T follicular helper cell (primary cell): ENCODE measurements around the gene PAX2.

Source experiments
- DNase-seq: peaks from one replicate; pipeline ENCODE4 v3.0.0-alpha.2; 2020; ENCODE audit warnings: low read depth

PAX2 gene

DNA sequence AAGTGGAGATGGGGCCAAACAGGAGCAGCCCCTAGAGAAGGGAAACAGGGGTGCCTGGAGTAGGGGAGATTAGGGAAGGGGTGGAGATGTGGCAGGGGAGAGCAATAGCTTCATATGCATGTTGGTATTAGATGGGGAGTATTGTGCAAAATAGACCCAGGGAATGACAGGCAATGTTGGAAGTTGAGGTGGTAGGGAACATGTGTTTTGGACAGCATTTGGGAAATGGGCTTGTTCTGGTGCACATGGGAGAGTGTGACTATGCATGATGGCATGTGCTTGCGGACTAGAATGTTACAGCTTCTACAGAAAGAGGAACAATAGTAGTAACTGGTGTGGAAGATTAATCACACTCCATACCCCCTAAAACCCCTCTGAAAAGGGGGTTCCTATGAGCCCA is 10.4 kb downstream of the PAX2 start:
- DNase-seq = no peak

DNA sequence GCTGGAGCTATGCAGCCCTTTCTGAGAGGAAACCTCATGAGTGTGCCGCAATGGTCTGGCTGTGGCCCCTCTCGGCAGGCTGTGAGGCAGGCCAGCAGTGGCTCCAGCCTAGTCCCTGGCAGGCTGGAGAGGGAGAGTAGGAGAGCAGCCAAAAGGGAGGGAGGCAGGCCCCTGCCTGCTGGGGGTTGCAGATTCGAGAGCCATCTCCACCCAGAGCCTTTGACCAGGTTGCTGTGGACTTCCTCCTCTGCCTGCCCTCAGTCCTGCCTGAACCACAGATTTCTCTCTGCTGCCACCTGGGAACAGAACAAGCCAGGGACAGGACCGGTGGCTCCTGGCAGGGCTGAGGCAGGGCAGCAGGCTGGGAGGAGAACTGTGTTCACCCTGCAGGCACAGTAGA is 13.9 kb downstream of the PAX2 start:
- DNase-seq = no peak

DNA sequence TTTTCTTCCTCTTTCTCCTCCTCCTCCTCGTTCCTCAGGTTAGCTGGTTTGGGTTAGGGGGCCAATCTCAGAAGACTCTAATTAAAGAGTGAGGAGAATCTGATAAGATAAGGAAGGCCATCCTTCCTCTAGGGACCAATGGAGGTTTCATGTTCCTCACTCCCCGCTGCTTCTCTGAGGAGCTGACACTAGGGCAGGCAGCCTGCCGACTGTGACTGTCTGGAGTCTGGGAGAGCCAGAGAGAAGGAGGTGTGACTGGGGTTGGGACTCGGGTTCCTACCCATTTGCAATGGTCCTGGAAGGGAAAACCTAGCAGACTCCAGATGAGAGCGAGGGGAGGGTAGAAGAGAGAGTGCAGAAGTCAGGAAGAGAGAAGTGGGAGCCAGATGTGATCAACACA is 15.3 kb downstream of the PAX2 start:
- DNase-seq = no peak

DNA sequence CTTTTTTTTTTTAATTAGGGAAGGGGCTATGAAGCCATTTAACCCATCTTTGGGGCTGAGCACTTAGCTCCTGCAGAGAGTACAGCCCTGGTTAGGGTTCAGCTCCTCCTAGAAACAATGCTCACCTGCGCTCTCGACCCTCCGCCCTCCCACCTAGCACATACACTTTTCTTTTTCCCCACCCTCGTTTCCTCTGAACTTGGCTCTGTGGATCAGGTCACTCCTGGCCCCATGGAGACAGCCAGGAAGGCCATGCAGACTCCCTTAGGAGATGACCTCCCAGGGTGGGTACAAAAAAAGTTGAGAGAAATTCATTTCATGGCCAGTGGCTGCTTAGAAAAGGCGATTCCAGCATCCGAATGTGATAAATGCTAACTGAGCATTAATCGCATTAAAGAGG is 15.8 kb downstream of the PAX2 start:
- DNase-seq = no peak

DNA sequence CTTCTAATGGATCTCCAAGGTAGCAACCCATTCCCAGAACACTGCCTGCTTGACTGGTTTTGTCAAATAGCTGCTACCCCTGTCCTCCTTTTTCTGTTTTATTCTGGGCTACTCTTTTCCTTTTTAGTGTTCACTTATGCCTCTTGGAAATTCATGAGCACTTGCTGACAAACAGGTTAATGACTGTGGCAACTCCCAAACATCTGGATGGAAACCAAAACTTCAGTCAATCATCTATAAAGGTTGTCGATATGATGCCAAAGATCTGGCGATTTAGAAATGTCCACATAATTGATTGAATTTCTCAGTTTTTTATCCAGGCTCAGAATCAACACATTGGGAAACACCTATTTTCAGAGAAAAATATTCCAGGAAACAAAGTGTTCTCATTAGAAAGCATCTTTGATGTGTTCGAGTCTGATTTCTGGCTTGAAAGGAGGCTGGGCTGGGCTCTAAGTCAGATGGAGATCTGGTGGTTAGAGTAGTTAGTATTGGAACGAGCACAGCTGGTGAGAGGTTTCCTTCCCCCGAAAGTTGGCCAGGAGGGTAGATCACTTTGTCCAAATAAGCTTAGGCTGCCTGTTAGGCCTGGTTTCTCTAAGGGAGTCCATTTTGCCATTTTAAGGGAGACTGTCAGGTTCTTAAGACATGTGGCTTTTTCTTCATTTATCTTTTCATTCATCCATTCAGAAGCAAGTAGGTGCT is 17.8 kb downstream of the PAX2 start:
- no peak for DNase-seq

DNA sequence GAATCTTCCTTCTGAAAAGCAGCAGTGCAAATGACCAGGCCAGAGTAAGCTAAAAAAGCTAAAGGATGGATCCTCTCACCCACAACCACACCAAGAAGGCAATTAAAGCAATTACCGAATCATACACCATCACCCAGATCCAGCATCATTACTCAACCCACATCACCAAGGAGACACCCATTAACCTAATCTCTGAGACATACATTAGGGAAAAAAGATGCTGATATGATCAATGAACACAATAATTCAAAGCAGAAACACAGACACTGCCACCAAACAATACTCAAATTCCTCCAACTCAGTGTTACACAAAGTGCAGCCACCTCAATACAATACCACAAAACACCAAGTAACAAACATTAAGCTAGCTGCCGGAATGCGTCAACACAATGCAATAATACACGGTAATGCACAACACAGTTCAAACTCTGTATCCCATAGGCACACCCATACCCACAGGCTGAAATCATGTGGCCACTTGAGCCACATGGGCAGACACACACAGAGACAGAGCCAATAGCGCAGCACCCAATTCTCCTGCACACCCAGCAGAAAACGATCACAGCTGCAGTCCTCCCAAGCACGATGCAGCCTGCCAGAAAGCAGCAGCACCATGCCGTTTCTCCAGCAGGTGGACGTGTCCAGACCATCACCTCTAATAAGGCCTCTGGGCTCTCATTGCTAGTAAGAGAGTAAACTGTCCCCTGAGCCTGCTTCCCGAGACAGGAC is 21.5 kb downstream of the PAX2 start:
- DNase-seq = no peak

DNA sequence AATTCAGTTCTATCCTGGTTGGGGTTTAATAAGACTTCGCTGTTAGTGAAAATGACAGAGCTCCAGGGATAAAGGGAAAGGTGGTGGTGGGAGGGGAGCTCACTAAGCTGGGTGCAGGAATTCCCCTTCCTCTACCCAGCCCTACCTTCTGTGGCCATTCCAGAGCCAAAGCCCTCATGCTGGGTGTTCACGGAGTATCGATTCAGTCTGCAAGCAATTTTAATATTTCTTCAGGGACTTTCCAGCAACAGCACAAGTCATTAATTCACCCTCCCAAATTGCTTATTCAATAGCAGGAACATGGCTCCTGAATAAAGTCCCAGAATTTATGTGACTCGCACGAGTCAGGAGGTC is 22.0 kb downstream of the PAX2 start:
- DNase-seq = no peak

DNA sequence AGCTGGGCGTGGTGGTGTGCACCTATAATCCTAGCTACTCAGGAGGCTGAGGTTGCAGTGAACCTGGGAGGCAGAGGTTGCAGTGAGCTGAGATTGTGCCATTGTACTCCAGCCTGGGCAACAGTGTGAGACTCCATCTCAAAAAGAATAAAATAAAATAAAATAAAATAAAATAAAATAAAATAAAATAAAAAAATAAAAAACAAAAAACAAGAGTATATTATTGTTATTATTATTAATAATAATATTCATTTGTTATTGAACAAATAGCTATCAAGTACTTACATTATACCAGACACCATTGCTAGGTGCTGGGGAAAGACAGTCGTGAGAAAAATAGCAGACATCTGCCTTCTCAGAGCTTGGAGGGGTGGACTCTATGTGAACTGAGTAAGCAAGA is 24.1 kb downstream of the PAX2 start:
- DNase-seq = no peak

DNA sequence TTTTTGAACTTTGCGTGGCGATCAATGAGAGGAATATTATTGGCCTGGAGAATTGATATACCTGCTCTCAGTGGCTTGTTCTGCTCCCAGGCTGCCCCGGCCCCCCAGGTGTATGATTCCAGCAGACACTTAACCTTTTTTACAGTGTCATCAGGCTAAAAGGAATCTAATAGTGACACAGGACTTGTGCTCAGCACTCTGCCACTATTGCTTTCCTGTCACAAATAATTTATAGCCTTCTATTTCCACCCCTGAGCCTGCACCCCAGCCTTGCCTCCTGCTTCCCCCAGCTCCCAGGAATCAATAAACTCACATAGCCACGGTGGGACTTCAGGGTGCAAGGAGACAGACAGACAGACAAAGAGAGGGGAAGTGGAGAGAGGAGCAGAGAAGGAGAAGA is 28.3 kb downstream of the PAX2 start:
- no peak for DNase-seq

DNA sequence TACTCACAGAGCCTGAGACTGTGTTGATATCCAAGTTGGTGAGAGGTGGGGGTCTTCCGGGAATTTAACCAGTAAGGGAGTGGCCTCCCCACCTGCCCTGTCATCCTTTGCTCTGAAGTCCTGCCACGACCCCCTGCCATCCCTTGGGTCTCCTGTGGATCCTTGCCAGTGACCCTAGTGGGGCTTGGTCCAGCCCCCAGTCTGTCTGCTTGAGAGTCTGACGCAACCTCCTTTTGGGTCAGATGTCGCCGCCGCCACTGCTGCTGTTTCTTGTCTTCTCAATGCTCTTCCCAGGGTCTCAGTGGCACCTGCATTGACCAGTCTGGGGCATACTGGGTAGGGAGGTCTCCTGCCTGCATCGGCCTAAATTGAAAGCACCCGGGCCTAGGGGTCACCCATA is 28.8 kb downstream of the PAX2 start:
- DNase-seq = no peak

DNA sequence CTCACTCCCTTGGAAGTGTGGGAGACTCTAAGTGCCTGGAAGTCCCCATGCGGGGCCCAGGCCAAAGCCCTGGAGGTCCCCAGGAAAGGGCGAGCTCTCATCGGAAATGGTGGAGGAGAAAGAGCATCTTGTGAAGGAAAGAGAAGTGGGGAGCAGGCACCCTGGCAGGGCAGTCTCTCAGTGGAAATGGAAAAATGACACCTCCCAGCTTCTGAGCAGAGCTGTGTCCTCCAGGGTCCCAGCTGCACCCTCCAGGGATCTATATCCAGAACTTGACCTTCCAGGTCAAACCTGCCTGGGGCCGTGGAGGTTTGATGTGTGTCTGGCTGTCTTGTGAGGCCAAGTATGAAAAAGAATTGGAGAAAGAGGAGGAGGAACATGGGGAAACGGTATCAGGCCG is 29.5 kb downstream of the PAX2 start:
- no peak for DNase-seq

DNA sequence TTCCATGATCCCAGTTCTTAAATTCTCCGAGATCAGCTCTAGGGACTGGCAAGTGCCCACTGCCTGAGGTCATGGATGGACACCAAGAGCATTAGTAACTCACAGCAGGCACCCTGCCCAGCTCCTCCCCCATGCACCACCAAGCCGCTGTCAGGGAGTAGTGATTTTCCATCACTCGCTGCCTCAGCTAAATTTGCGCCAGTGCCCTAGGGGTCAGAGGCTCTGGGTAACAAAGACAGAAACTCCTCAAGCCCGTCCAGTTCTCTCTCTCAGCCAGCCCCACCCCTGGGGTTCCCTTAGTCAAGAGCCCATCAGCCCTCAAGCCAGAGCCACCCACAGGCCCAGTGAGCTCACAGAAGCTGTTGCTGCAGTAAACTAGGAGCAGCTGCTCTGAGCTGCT is 30.0 kb downstream of the PAX2 start:
- no peak for DNase-seq

DNA sequence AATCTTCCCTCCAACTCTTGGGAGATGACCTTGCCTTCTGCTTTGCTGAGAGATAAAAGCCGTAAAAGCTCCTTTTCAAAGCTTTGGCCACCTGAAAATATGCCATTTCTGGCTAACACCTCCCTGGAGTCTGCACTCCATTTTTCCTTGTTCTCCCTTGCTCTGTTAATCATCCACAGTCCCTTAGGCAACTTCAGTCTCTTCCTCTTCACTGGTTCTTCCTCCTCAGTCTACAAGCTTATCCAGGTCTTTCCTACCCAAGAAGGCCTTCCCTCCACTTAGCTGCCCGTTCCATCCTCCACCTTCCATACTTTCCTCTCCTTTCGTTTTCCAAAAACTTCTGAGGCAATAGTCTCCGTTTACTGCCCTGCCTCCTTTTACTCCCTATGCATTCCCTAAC is 30.5 kb downstream of the PAX2 start:
- DNase-seq = no peak

DNA sequence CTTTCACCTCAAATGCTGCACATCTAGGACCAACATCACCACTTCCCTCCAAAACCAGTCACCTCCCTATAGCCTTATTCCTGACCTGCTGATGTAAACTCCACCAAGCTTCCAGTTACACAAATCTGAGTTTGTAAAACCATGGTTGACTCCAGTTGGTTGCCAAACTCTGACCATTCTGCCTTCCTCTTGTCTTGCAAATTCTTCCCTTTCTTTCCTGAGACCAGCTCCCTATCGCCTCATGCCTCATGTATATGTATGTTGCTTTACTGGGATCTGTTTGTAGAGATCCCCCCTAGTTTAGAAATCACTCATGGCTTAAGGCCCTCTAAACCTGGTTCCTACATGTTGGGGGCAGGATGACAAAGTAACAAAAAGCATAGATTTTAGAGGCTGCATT is 31.3 kb downstream of the PAX2 start:
- DNase-seq = no peak

DNA sequence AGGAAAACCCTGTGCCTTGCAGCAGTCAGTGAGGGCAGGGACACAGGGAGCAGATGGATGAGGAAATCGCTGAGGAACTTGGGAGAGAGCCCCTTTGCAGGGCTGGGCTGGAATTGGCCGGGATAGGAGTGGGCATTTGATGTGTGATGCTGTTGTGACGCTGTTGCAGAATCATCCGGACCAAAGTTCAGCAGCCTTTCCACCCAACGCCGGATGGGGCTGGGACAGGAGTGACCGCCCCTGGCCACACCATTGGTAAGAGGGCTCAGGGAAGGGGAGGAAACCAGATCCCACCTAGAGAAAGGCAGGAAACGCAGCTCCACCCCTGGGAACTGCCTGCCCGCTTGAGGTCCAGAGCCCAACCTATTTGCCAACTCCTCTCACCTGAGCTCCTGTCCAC is 33.9 kb downstream of the PAX2 start:
- DNase-seq = no peak

DNA sequence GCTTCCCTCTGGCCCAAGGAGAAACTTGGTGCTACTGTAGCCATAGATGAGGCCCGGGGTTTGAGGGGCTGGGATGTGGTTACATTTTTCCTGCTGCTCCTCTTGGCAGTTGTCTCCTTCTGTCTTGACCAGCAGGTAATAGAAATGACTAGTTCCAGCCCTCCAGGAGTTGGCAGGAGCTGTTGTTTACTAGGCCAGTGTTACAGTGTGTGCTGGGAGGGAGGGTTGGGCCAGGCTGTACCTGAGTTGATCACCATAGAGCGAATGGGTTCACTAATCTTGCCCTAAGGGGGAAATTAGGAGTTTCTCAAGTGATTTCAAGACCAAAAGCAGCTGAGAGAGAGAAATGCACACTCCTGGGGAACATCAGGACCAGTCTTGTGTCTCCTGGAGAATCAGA is 34.9 kb downstream of the PAX2 start:
- no peak for DNase-seq

DNA sequence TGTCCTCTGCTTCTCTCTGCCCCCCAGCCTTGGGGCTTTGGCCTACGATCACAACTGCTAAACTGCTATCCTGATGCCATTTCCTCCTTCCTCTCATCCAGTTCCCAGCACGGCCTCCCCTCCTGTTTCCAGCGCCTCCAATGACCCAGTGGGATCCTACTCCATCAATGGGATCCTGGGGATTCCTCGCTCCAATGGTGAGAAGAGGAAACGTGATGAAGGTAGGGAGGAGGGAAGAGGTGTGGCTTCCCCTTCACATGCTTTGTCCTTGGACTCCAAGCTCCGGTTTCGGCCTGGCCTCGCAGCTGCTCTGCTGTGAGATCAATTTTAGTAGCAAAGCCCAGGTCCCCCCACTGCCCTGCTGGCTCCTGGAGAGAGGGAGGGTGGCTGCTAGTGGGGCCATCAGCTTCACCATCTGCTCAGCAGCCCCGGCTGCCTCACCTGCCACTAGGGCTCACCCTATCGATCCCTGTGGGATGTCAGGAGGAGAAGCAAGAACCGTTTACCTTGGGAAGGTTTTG is 35.8 kb downstream of the PAX2 start:
- DNase-seq = no peak

DNA sequence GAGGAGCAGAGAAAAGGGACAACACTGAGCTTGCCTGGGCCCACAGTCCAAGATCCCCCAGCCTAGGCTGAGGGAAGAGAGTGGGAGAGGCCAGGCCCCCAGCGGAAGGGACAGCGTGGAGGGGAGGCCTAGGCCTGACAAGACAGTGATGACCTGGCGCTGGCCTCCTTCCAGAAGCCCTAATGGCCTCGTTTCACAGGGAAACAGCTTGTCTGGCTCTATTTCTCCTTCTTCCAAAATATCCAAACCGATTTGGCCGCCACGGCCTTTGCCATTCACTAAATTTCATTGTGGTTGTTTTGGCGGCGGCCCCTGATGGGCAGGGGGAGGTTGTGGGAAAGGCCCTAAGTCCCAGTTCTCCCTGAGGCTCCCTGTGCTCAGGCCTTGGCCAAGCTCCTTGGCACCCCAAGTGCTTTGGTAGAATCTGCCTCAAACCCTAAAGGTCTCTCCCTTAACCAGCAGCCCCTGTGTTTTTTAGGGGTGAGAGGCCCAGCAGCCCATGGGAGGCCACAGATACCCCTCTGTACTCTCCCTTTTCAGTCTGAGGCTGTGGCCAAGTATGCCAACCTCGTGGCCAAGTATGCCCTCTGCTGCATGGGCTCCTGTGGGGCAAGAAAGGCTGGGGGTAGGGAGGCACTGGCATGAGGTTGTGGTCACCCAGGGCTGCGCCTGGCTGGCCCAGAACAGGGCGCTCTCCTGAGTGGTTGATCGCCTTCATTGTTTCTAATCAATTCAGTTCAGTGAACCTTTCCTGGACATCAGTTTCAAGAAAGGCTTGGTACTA is 37.3 kb downstream of the PAX2 start:
- DNase-seq = no peak

DNA sequence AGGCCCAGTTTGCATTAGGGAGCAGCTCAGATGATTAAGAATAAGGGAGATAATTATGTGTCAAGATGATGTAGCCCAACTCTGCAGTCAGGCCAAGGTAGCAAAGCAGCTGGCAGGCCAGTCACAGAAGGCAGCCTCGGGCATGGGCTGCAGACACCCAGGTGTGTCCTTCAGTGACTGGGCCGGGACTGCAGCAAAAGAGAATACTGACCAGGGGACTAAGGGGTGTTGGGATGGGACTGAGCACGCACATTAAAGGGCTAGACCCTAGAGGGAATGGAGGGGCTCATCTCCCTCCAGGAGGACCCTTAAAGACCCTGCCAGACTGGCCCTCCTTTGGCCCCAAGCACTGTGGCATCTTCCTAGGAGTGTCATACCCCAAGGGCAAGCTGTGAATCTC is 38.7 kb downstream of the PAX2 start:
- no peak for DNase-seq

DNA sequence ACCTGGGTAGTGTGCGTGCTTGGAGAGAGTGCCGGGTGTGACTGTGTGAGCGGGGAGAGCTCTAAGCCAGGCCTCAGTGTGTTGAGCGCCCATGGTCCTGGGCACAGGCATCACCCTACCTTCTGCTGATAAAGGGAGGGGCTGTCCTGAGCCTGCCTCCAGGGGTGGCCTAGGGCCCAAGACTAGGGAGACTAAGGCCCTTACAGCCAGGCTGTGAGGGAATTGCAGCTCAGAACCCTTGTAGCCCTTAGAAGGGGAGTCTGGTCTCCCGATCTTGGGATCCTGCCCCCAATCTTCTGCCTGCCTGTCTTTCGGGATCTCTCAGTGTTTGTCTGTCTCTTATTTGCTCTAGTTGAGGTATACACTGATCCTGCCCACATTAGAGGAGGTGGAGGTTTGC is 41.2 kb downstream of the PAX2 start:
- no peak for DNase-seq

DNA sequence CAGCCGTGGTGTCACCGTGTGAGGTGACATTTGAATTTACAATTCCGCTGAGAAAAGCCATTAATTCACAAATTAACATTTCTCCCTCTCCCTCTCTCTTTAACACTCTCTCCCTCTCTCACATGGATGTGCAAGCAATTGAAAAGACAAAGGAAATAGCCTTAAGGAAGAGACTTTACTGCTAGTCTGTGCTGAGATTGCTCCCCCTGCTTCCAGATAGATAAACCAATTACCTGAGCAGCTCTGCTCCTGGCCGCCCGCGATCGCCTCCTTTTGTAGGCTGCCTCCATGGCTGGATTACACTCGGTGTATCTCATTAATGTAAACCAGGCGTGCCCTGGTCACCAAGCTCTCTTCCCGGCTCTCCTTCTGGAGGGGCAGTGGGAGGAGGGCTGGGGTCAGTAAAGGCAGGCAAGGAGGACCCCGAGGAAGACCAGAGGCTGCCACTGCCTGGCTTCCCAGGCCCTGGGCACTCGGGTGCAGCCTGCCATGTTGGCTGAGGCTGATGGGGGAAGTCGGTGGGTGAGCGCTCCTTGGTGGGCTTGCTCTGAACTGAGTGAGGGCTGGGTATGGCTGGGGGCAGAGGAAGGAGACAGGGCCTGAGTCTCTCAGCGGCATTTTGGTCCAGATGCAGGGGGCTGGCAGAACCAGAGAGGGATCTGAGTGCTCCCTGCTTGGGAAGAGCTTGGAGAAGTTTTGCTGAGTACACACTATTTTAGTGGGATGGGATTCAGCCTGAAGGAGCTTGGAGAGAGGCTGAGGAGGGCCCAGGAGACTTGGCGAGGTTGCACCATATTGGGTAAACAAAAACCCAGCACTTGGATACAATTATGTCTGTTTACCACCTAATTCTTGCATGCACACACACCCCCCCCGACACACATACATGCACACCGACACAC is 42.9 kb downstream of the PAX2 start:
- DNase-seq = no peak

DNA sequence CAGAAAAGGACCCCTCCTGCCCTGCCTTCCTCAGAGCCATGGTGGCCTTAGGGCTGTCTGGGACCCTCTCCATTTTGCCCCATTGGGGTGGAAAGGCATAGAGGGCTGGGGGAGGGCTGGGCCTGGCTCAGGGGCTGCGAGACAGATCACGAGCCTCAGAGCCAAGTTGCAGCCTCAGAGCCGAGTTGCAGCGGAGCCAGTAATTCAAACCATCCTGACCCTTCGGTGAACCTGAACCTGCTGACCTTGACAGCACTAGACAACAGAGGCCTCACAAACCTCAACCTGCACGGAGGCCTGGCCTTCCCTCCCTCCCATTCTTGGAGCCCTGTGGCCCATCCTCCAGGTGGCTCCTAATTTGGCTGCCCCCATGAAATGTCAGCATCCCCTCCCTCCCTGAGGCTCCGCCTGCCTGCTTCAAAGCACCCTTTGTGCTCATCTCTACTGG is 45.4 kb downstream of the PAX2 start:
- no peak for DNase-seq
